Esophagus muscularis mucosa (tissue), 4 donors: ENCODE results near the gene PAF1. TPM values are rescaled to one million over a fixed set of nuclear protein-coding genes. Genes with fewer than 3 reads are reported as not detected.

ENCODE experiments used
- DNase-seq: peaks from one replicate; pipeline ENCODE4 v3.0.0-alpha.2; 2017; ENCODE audit errors: extremely low spot score
- H3K27ac ChIP-seq, 4 donors: fragments of 200-600 bp; sonication (generic); replicated peaks in 1 of 4; 1 replicate in 3 of 4; 2 replicates in 1 of 4; pipeline ENCODE4 v1.5.1; 2016 to 2019; ENCODE audit warnings: mild to moderate bottlenecking in 1 of 4
- H3K27me3 ChIP-seq, 4 donors: fragments of 200-600 bp; sonication (generic); one replicate each; pipeline versions ENCODE4 v1.5.1 to v1.6.0; 2016 to 2019
- H3K36me3 ChIP-seq, 4 donors: fragments of 200-600 bp; sonication (generic); one replicate each; pipeline ENCODE4 v1.5.1; 2016 to 2019
- H3K4me1 ChIP-seq, 4 donors: fragments of 200-600 bp; sonication (generic); one replicate each; pipeline ENCODE4 v1.5.1; 2016 to 2019
- H3K4me3 ChIP-seq, 4 donors: fragments of 200-600 bp; sonication (generic); 1 replicate in 2 of 4; 2 replicates in 2 of 4; pipeline ENCODE4 v1.5.1; 2016 to 2019; ENCODE audit warnings: mild to moderate bottlenecking in 4 of 4, moderate library complexity in 1 of 4
- H3K9me3 ChIP-seq, 4 donors: fragments of 200-600 bp; sonication (generic); 1 replicate in 3 of 4; 2 replicates in 1 of 4; pipeline ENCODE4 v1.5.1; 2016 to 2019
- CTCF ChIP-seq, 3 experiments: fragments of 200-600 bp in 2 of 3; fragments of 450-650 bp in 1 of 3; sonication (generic) in 2 of 3; IDR thresholded peaks; one replicate each; pipeline ENCODE4 v1.5.1; 2017 to 2019; ENCODE audit warnings: antibody characterized with exemption in 3 of 3, mild to moderate bottlenecking in 2 of 3, moderate library complexity in 1 of 3
- EP300 ChIP-seq: sonication (generic); formaldehyde crosslinking; IDR thresholded peaks from one replicate; pipeline ENCODE4 v1.6.1; 2017; ENCODE audit warnings: antibody characterized with exemption
- POLR2A ChIP-seq: fragments of 450-650 bp; IDR thresholded peaks from one replicate; pipeline ENCODE4 v1.6.1; 2017; ENCODE audit warnings: antibody characterized with exemption, moderate library complexity, mild to moderate bottlenecking, low read depth
- POLR2AphosphoS5 ChIP-seq, 2 donors: sonication (generic); formaldehyde crosslinking; IDR thresholded peaks; one replicate each; pipeline ENCODE4 v1.6.1; 2017; ENCODE audit warnings: antibody characterized with exemption in 2 of 2
- WGBS: methylation state at CpG from one replicate; pipeline ENCODE4 v1.1.5; 2018; 5-methylcytosine and 5-hydroxymethylcytosine counted together
- intact Hi-C: fragments of 100-400 bp; cut with DNase I; formaldehyde crosslinking; loops from one replicate; pipeline ENCODE4 v1.15.1; 2023
- total RNA-seq, 4 donors: library from RNA; depleted of rRNA; stranded (reverse); fragments of >200 nt; gene quantifications; one replicate each; pipeline versions ENCODE4 v1.1.0 to v1.2.1, GENCODE V29; 2016

The PAF1 gene
- total RNA-seq, 4 donors from 2014 or later = 31.6 to 47.2 (median 41.5) TPM

- Histone ChIP-seq H3K4me3 (no peak overlapping the region), H3K36me3 (peaks cover 21 to 60% (median 59%) of the 10 kb centered on the region in 4 donors), H3K4me1 (peaks cover 21 to 47% (median 42%) of the 10 kb centered on the region in 4 donors), H3K27ac (peak overlapping the region in 3 of 4 donors; percentile 99 to 100 (median 99)), H3K9me3 (no peaks in the 10 kb centered on the region), H3K27me3 (no peaks in the 10 kb centered on the region)
- TF ChIP-seq POLR2AphosphoS5 (IDR thresholded peaks at IDR 0.05) = no peak
- TF ChIP-seq POLR2A = no peak
- no peak for TF ChIP-seq CTCF (IDR thresholded peaks at IDR 0.05)
- TF ChIP-seq EP300 = no peak
- WGBS = 74% methylated on average over 23 of the region's 27 CpGs
- intact Hi-C loops = no loop called here
- DNase-seq = no peak
These were observed 25.5 kb upstream of the PAF1 start for GRCh38 chr19:39416152-39417120.

- no peaks in the 10 kb centered on the region for H3K9me3 ChIP-seq
- intact Hi-C loops = no loop called here
- 50% methylated on average over 27 of the region's 35 CpGs for WGBS
- H3K27me3 ChIP-seq = no peaks in the 10 kb centered on the region
- H3K27ac ChIP-seq = peak overlapping the region; percentile 91 to 100 (median 99)
- no peak for DNase-seq
- peaks cover 31 to 58% (median 53%) of the 10 kb centered on the region in 4 donors for H3K4me1 ChIP-seq
- peak overlapping the region; percentile 63 to 93 (median 80) for H3K4me3 ChIP-seq
- TF ChIP-seq POLR2AphosphoS5 (IDR thresholded peaks at IDR 0.05) (no peak), POLR2A (no peak), EP300 (no peak), CTCF (IDR thresholded peaks at IDR 0.05) (peak in 1 of 3 experiments; percentile 4)
- H3K36me3 ChIP-seq = peaks cover 18 to 49% (median 49%) of the 10 kb centered on the region in 4 donors
These were observed 24.5 kb upstream of the PAF1 start for GRCh38 chr19:39415111-39416046.

DNA sequence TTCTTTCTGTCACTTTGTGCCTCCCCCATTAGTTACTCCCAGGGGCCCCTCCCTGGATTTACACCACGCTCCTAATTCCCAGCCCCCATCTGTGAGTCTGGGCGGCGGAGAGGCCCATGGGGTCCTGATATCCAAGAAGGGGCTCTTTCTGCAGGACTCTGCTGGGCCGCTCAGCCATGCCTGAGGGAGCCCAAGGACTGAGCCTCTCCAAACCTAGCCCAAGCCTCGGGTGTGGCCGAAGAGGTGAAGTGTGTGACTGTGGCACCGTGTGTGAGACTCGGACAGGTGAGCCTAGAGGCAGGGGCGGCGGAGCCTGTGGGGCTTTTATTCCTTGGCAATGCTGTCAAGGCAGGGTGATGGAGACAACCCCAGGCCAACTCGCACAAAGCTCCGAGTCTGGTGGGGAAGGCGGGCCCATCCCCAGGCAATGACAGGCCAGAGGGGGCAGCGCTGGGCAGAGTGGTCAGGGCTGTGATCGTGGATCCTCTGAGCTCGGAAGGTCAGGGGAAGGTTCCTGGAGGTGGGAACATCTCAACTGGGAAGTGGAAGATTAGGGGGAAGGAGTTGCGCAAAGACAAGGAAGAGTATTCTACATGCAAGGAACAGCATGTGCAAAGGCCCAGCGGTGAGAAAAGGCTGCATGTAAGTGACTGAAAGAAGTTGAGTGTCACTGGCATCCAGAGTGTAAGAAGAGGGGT is 23.2 kb upstream of the PAF1 start:
- TF ChIP-seq CTCF (IDR thresholded peaks at IDR 0.05) (no peak), EP300 (no peak), POLR2AphosphoS5 (IDR thresholded peaks at IDR 0.05) (no peak), POLR2A (no peak)
- Histone ChIP-seq H3K4me3 (peak overlapping the region; percentile 63 to 93 (median 80)), H3K9me3 (no peaks in the 10 kb centered on the region), H3K4me1 (peaks cover 33 to 65% (median 57%) of the 10 kb centered on the region in 4 donors), H3K36me3 (peaks cover 13 to 40% (median 36%) of the 10 kb centered on the region in 4 donors), H3K27ac (peak overlapping the region; percentile 91 to 100 (median 99)), H3K27me3 (no peaks in the 10 kb centered on the region)
- intact Hi-C loops = loop anchor here (2.0 kb wide), 1 partner anchor 31 kb away; the partner anchor contains the start of gene SUPT5H
- WGBS = 32% methylated on average over 16 of the region's 18 CpGs
- no peak for DNase-seq

- Histone ChIP-seq H3K9me3 (no peaks in the 10 kb centered on the region), H3K4me1 (peaks cover 33 to 65% (median 57%) of the 10 kb centered on the region in 4 donors), H3K27me3 (no peaks in the 10 kb centered on the region), H3K4me3 (peak overlapping the region; percentile 63 to 93 (median 80)), H3K36me3 (peaks cover 12 to 40% (median 35%) of the 10 kb centered on the region in 4 donors), H3K27ac (peak overlapping the region; percentile 91 to 100 (median 99))
- WGBS = 3% methylated on average over 32 of the region's 54 CpGs
- intact Hi-C loops = loop anchor here (2.0 kb wide), 1 partner anchor 31 kb away; the partner anchor contains the start of gene SUPT5H
- no peak for DNase-seq
- TF ChIP-seq POLR2AphosphoS5 (IDR thresholded peaks at IDR 0.05) (peak in 1 of 2 donors; percentile 13), POLR2A (no peak), EP300 (no peak), CTCF (IDR thresholded peaks at IDR 0.05) (no peak)
These were observed 22.5 kb upstream of the PAF1 start for GRCh38 chr19:39413272-39413910.
